Measurements from ENCODE around the gene RLBP1.
A peak's percentile ranks its signal among the peaks of the same experiment; 100 is the strongest.

RLBP1 gene

DNA sequence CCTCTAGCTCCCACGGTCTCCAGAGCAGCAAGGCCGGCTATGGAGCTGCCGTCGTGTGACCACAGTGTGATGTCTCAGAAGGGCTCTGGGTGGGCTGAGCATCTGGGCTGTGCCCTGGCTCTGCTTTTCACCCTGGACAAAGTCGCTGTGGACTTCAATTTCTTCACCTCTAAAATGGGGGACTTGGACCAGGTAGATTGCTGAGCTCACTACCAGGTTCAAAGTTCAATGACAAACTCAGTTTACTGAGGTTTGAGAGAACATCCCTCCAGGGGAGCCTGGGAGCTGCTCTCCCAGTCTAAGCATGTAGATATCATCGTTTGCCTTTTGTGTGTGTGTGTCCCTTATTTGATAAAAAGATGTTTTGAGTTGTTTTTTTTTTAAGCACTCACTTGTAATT, 25.1 kb downstream of the RLBP1 start:
- no peak for TF ChIP-seq ZNF138 (tag by site-specific recombination; IDR thresholded peaks at IDR 0.05; ENCODE audit: borderline replicate concordance)
- peak; percentile 41; the same call in 1 of the 2 replicates for TF ChIP-seq ZNF600 (tag by site-specific recombination; IDR thresholded peaks at IDR 0.05)
- TF ChIP-seq, protein P1, sequence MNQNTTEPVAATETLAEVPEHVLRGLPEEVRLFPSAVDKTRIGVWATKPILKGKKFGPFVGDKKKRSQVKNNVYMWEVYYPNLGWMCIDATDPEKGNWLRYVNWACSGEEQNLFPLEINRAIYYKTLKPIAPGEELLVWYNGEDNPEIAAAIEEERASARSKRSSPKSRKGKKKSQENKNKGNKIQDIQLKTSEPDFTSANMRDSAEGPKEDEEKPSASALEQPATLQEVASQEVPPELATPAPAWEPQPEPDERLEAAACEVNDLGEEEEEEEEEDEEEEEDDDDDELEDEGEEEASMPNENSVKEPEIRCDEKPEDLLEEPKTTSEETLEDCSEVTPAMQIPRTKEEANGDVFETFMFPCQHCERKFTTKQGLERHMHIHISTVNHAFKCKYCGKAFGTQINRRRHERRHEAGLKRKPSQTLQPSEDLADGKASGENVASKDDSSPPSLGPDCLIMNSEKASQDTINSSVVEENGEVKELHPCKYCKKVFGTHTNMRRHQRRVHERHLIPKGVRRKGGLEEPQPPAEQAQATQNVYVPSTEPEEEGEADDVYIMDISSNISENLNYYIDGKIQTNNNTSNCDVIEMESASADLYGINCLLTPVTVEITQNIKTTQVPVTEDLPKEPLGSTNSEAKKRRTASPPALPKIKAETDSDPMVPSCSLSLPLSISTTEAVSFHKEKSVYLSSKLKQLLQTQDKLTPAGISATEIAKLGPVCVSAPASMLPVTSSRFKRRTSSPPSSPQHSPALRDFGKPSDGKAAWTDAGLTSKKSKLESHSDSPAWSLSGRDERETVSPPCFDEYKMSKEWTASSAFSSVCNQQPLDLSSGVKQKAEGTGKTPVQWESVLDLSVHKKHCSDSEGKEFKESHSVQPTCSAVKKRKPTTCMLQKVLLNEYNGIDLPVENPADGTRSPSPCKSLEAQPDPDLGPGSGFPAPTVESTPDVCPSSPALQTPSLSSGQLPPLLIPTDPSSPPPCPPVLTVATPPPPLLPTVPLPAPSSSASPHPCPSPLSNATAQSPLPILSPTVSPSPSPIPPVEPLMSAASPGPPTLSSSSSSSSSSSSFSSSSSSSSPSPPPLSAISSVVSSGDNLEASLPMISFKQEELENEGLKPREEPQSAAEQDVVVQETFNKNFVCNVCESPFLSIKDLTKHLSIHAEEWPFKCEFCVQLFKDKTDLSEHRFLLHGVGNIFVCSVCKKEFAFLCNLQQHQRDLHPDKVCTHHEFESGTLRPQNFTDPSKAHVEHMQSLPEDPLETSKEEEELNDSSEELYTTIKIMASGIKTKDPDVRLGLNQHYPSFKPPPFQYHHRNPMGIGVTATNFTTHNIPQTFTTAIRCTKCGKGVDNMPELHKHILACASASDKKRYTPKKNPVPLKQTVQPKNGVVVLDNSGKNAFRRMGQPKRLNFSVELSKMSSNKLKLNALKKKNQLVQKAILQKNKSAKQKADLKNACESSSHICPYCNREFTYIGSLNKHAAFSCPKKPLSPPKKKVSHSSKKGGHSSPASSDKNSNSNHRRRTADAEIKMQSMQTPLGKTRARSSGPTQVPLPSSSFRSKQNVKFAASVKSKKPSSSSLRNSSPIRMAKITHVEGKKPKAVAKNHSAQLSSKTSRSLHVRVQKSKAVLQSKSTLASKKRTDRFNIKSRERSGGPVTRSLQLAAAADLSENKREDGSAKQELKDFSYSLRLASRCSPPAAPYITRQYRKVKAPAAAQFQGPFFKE (tag by site-specific recombination; IDR thresholded peaks at IDR 0.05; ENCODE audit: borderline replicate concordance) = no peak
- H3K36me3 ChIP-seq (ENCODE audit: control insufficient read depth in 2 of 2, insufficient read depth in 1 of 2, low read length in 2 of 2) = peaks cover 7 to 30% of the 10 kb centered on the region in 2 experiments
- CTCF ChIA-PET = interaction anchor here (0.5 to 7.0 kb wide), 7 partner anchors 11 to 305 kb away, joined by 3 to 64 read pairs (median 3); partner anchors contain the start of gene FANCI
- POLR2A ChIA-PET = no interaction called here
- no peak overlapping the region for H3K4me3 ChIP-seq (ENCODE audit: low read depth, low read length)
- peaks cover 22% of the 10 kb centered on the region for H3K4me1 ChIP-seq (ENCODE audit: control insufficient read depth, insufficient read depth, low read length)
- H3K9me3 ChIP-seq (ENCODE audit: control insufficient read depth, insufficient read depth, low read depth, low read length) = no peaks in the 10 kb centered on the region
- no peak overlapping the region for H3K27ac ChIP-seq (ENCODE audit: extremely low read depth, low read depth, low read length)

DNA sequence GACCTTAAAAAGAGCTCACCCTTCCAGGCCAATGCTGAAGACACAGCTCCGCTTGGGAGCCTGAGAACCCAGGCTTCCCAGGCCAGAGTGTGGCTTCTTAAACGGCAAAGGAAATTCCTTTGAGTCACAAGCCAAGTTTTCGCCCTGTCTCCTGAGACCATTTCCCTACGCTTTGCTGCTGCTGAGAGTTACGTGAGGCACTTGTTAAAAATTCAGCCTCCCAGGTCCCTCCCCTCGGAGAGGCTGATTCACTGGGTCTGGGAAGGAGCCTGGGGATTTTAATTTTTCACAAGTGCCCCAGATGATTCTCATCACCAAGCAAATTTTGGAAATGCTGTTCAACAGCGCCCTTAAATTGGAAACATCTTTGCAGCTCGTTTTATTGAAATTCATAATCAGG, 25.5 kb downstream of the RLBP1 start:
- CTCF ChIA-PET = interaction anchor here (0.7 to 7.0 kb wide), 6 partner anchors 11 to 138 kb away, joined by 3 to 64 read pairs (median 4); partner anchors contain the start of gene FANCI
- Histone ChIP-seq H3K36me3 (ENCODE audit: control insufficient read depth in 2 of 2, insufficient read depth in 1 of 2, low read length in 2 of 2) (peaks cover 10 to 34% of the 10 kb centered on the region in 2 experiments), H3K27ac (ENCODE audit: extremely low read depth, low read depth, low read length) (no peak overlapping the region), H3K4me3 (ENCODE audit: low read depth, low read length) (no peak overlapping the region), H3K9me3 (ENCODE audit: control insufficient read depth, insufficient read depth, low read depth, low read length) (no peaks in the 10 kb centered on the region), H3K4me1 (ENCODE audit: control insufficient read depth, insufficient read depth, low read length) (peaks cover 22% of the 10 kb centered on the region)
- POLR2A ChIA-PET = no interaction called here
- TF ChIP-seq ZBTB8A (tag by site-specific recombination; IDR thresholded peaks at IDR 0.05) (no peak), ZNF16 (tag by site-specific recombination; IDR thresholded peaks at IDR 0.05; ENCODE audit: low read depth) (no peak), ZNF10 (tag by site-specific recombination; IDR thresholded peaks at IDR 0.05) (no peak), ZNF585B (tag by site-specific recombination; IDR thresholded peaks at IDR 0.05) (no peak), SCRT2 (tag by site-specific recombination; IDR thresholded peaks at IDR 0.05) (no peak)
- TF ChIP-seq, protein P2, sequence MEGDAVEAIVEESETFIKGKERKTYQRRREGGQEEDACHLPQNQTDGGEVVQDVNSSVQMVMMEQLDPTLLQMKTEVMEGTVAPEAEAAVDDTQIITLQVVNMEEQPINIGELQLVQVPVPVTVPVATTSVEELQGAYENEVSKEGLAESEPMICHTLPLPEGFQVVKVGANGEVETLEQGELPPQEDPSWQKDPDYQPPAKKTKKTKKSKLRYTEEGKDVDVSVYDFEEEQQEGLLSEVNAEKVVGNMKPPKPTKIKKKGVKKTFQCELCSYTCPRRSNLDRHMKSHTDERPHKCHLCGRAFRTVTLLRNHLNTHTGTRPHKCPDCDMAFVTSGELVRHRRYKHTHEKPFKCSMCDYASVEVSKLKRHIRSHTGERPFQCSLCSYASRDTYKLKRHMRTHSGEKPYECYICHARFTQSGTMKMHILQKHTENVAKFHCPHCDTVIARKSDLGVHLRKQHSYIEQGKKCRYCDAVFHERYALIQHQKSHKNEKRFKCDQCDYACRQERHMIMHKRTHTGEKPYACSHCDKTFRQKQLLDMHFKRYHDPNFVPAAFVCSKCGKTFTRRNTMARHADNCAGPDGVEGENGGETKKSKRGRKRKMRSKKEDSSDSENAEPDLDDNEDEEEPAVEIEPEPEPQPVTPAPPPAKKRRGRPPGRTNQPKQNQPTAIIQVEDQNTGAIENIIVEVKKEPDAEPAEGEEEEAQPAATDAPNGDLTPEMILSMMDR (tag by site-specific recombination; IDR thresholded peaks at IDR 0.05) = no peak

DNA sequence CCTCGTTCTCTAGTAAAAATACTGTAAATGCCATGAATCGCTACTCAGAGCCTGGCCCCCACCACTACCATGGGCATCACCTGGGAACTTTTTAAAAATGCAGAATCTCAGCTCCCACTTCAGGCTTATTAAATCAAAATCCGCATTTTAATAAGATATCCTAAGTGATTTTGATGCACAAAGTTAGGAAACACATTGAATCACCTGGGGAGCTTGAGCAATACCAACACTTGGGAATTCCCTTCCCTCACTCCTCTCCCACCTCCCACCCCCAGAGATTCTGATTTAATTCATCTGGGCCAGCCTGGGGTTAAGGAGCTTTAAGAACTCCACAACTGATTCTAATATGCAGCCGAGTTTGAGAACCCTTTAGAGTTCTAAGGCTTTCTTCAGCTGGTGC, 26.8 kb downstream of the RLBP1 start:
- TF ChIP-seq ZFP37 (tag by site-specific recombination; IDR thresholded peaks at IDR 0.05) (no peak), ZNF571 (tag by site-specific recombination; IDR thresholded peaks at IDR 0.05) (no peak), ZNF510 (tag by site-specific recombination; IDR thresholded peaks at IDR 0.05; ENCODE audit: insufficient replicate concordance) (no peak), ZNF433 (tag by site-specific recombination; IDR thresholded peaks at IDR 0.05; ENCODE audit: low read depth) (no peak), IKZF3 (tag by site-specific recombination; IDR thresholded peaks at IDR 0.05) (no peak), ZNF311 (tag by site-specific recombination; IDR thresholded peaks at IDR 0.05; ENCODE audit: borderline replicate concordance) (no peak), ZNF184 (tag by site-specific recombination; IDR thresholded peaks at IDR 0.05) (no peak), KLF16 (tag by site-specific recombination; IDR thresholded peaks at IDR 0.05) (no peak), ZNF560 (tag by site-specific recombination; IDR thresholded peaks at IDR 0.05; ENCODE audit: borderline replicate concordance) (no peak), ZNF223 (tag by site-specific recombination; IDR thresholded peaks at IDR 0.05) (no peak)
- Histone ChIP-seq H3K4me1 (ENCODE audit: control insufficient read depth, insufficient read depth, low read length) (peaks cover 22% of the 10 kb centered on the region), H3K4me3 (ENCODE audit: low read depth, low read length) (no peak overlapping the region), H3K36me3 (ENCODE audit: control insufficient read depth in 2 of 2, insufficient read depth in 1 of 2, low read length in 2 of 2) (peaks cover 10 to 45% of the 10 kb centered on the region in 2 experiments), H3K27ac (ENCODE audit: extremely low read depth, low read depth, low read length) (no peak overlapping the region), H3K9me3 (ENCODE audit: control insufficient read depth, insufficient read depth, low read depth, low read length) (no peaks in the 10 kb centered on the region)
- ChIA-PET POLR2A (interaction anchor here (0.7 kb wide), 1 partner anchor 258 kb away, joined by 9 read pairs; no protein-coding TSS in a partner anchor), CTCF (interaction anchor here (0.6 to 7.0 kb wide), 7 partner anchors 12 to 726 kb away, joined by 3 to 64 read pairs (median 4); no protein-coding TSS in a partner anchor)

Data from HEK293 (cell line).